H1 (cell line): ENCODE data around the gene SMARCAL1. TPM values are rescaled to one million over a fixed set of nuclear protein-coding genes. Genes with fewer than 3 reads are reported as not detected.

Experiments used
- ATF2 ChIP-seq: IDR thresholded peaks from 2 replicates; pipeline ENCODE4 v1.6.1; 2012; ENCODE audit warnings: low read length, inconsistent platforms
- ATF3 ChIP-seq: IDR thresholded peaks from 2 replicates; pipeline ENCODE4 v1.6.1; 2011; ENCODE audit warnings: low read depth, mild to moderate bottlenecking, low read length; ENCODE audit not compliant: insufficient read depth
- BRCA1 ChIP-seq: IDR thresholded peaks from 2 replicates; pipeline ENCODE4 v1.6.1; 2012; ENCODE audit warnings: low read depth, low read length, improper control_type of control experiment
- CHD1 ChIP-seq: IDR thresholded peaks from 2 replicates; pipeline ENCODE4 v1.6.1; 2012; ENCODE audit warnings: low read depth, low read length, improper control_type of control experiment
- CREB1 ChIP-seq: IDR thresholded peaks from 2 replicates; pipeline ENCODE4 v1.6.1; 2012; ENCODE audit warnings: inconsistent platforms
- CTCF ChIP-seq, 3 experiments: IDR thresholded peaks; 1 replicate in 2 of 3; 2 replicates in 1 of 3; pipeline versions ENCODE4 v1.5.1 to v1.6.1; 2011; ENCODE audit warnings: low read length in 3 of 3, mild to moderate bottlenecking in 3 of 3, inconsistent platforms in 2 of 3, low read depth in 1 of 3, moderate library complexity in 1 of 3; ENCODE audit not compliant: insufficient read depth in 1 of 3; ENCODE audit errors: control extremely low read depth in 1 of 3
- EP300 ChIP-seq, 2 experiments: IDR thresholded peaks; 1 replicate in 1 of 2; 2 replicates in 1 of 2; pipeline ENCODE4 v1.6.1; 2011 to 2012; ENCODE audit warnings: low read depth in 2 of 2, low read length in 2 of 2, mild to moderate bottlenecking in 2 of 2, borderline replicate concordance in 1 of 2, inconsistent platforms in 1 of 2, moderate library complexity in 1 of 2
- GTF2F1 ChIP-seq: IDR thresholded peaks from 2 replicates; pipeline ENCODE4 v1.6.1; 2012; ENCODE audit warnings: low read depth, low read length, improper control_type of control experiment, borderline replicate concordance
- KDM5A ChIP-seq: fragments of 200-600 bp; IDR thresholded peaks from 2 replicates; pipeline ENCODE4 v1.7.1; 2012; ENCODE audit warnings: mild to moderate bottlenecking, low read length, inconsistent platforms, mixed read lengths
- NANOG ChIP-seq: IDR thresholded peaks from 2 replicates; pipeline ENCODE4 v1.6.1; 2011; ENCODE audit warnings: low read length, low read depth, mild to moderate bottlenecking, inconsistent platforms; ENCODE audit not compliant: insufficient read depth, poor library complexity, severe bottlenecking
- RAD21 ChIP-seq, 2 experiments: IDR thresholded peaks in 1 of 2; conservative IDR thresholded peaks in 1 of 2; 2 replicates each; pipeline ENCODE4 v1.6.1; 2011; ENCODE audit warnings: low read depth in 2 of 2, low read length in 2 of 2, improper control_type of control experiment in 1 of 2, inconsistent platforms in 1 of 2, mild to moderate bottlenecking in 1 of 2, moderate library complexity in 1 of 2
- RFX5 ChIP-seq: IDR thresholded peaks from 2 replicates; pipeline ENCODE4 v1.6.1; 2011; ENCODE audit warnings: low read depth, low read length, improper control_type of control experiment, borderline replicate concordance
- RNF2 ChIP-seq: fragments of 200-900, 300-1000 bp; sonication (generic); IDR thresholded peaks from 2 replicates; pipeline ENCODE4 v1.7.1; 2016; ENCODE audit warnings: borderline replicate concordance, low read depth, mild to moderate bottlenecking, antibody characterized with exemption, low read length; ENCODE audit not compliant: poor library complexity, severe bottlenecking; ENCODE audit errors: missing control alignments
- TAF7 ChIP-seq: optimal IDR thresholded peaks from 2 replicates; pipeline ENCODE3; 2011; ENCODE audit warnings: low read depth, mild to moderate bottlenecking, inconsistent platforms, low read length, moderate library complexity, borderline replicate concordance
- polyA plus RNA-seq, 7 experiments: library from polyadenylated mRNA; depleted of rRNA in 3 of 7; stranded (reverse) in 5 of 7; unstranded in 2 of 7; fragments of >200 nt in 5 of 7; fragments of 200-250 nt in 2 of 7; gene quantifications; 1 replicate in 5 of 7; 2 replicates in 1 of 7; 4 replicates in 1 of 7; pipeline versions ENCODE4 v1.2.1 to v1.2.3, GENCODE V29; 2011 to 2013; ENCODE audit warnings: missing spikeins in 2 of 7, mixed read lengths in 2 of 7
- total RNA-seq: library from RNA; stranded (reverse); fragmentation: NEBNext Ultra II Directional; extraction: Animal tissue kit (Norgen Biotek cat#: 25700); gene quantifications from 2 replicates; pipeline ENCODE4 v1.2.1, GENCODE V29; 2021
- TF ChIP-seq, protein P1 (sequence below): IDR thresholded peaks from 2 replicates; pipeline ENCODE4 v1.6.1; 2012; ENCODE audit warnings: inconsistent platforms

SMARCAL1 gene
- total and polyA plus RNA-seq, 2 of the 8 experiments (the other 6 are each of a cell fraction or from before 2014, with no cell fraction given) = 17.6 to 17.9 TPM

GRCh38 chr2:216412022-216412999 is at the start of gene SMARCAL1 (continued):
- TF ChIP-seq, protein P1, sequence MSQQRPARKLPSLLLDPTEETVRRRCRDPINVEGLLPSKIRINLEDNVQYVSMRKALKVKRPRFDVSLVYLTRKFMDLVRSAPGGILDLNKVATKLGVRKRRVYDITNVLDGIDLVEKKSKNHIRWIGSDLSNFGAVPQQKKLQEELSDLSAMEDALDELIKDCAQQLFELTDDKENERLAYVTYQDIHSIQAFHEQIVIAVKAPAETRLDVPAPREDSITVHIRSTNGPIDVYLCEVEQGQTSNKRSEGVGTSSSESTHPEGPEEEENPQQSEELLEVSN = no peak
- TF ChIP-seq KDM5A (no peak), EP300 (IDR thresholded peaks at IDR 0.05; ENCODE audit: borderline replicate concordance in 1 of 2, low read depth in 2 of 2, low read length in 2 of 2) (peak in 1 of 2 experiments; percentile 99; a peak in 2 of 3 replicates), ATF2 (no peak), RFX5 (no peak), ATF3 (0 out of 2 replicates have a peak, but pooled peaks have one; percentile 35), CTCF (IDR thresholded peaks at IDR 0.05; ENCODE audit: control extremely low read depth in 1 of 3, insufficient read depth in 1 of 3, low read depth in 1 of 3, low read length in 3 of 3) (no peak), CHD1 (peak; percentile 88), BRCA1 (peak; percentile 72), CREB1 (peak; percentile 94), NANOG (no peak), GTF2F1 (no peak), RNF2 (no peak), RAD21 (IDR thresholded peaks at IDR 0.05 in 1 of 2, conservative IDR thresholded peaks at IDR 0.05 in 1 of 2; ENCODE audit: low read depth in 2 of 2, low read length in 2 of 2) (no peak), TAF7 (peak; percentile 55)
